NCI-H1436 (cell line): ENCODE data around the gene CEACAM1.
"Not testable (repeated sequence)": the region's sequence is repeated elsewhere in the genome, so short reads cannot be mapped to it uniquely, and the experiment has no call there.

Experiments
- DNase-seq: peaks from one replicate; lab custom pipeline; 2025; lab: John Stamatoyannopoulos, UW

CEACAM1 gene

GRCh38 chr19:42528354-42529247 is at the start of gene CEACAM1:
Gene CEACAM1 (minus strand): TSS chr19:42528481. CDS start chr19:42528374, 107 bp downstream.
- DNase-seq, result peak; percentile 31

- no peak for DNase-seq
These were observed 48.7 kb upstream of the CEACAM1 start for GRCh38 chr19:42577016-42577415.

- no peak for DNase-seq
These were observed 48.0 kb upstream of the CEACAM1 start for GRCh38 chr19:42576241-42576640.

GRCh38 chr19:42573642-42574041 is 45.4 kb upstream of the CEACAM1 start:
- DNase-seq, result no peak

GRCh38 chr19:42571116-42571515 is 42.8 kb upstream of the CEACAM1 start:
- DNase-seq, result no peak

- DNase-seq, result no peak
These were observed 40.9 kb upstream of the CEACAM1 start for GRCh38 chr19:42569193-42569592.

GRCh38 chr19:42568006-42568405 is 39.7 kb upstream of the CEACAM1 start:
- DNase-seq, result no peak

GRCh38 chr19:42567567-42567966 is 39.3 kb upstream of the CEACAM1 start:
- DNase-seq, result no peak

- DNase-seq, result peak; percentile 35
These were observed 35.3 kb upstream of the CEACAM1 start for GRCh38 chr19:42563352-42564210.

GRCh38 chr19:42561512-42561911 is 33.2 kb upstream of the CEACAM1 start:
- no peak for DNase-seq

GRCh38 chr19:42560731-42561130 is 32.5 kb upstream of the CEACAM1 start:
- no peak for DNase-seq

GRCh38 chr19:42558450-42559150 is 30.3 kb upstream of the CEACAM1 start:
- no peak for DNase-seq

GRCh38 chr19:42557386-42557871 is 29.1 kb upstream of the CEACAM1 start:
- not testable (repeated sequence) for DNase-seq

- DNase-seq, result no peak
These were observed 27.5 kb upstream of the CEACAM1 start for GRCh38 chr19:42555801-42556200.

- no peak for DNase-seq
These were observed 27.0 kb upstream of the CEACAM1 start for GRCh38 chr19:42555317-42555716.

GRCh38 chr19:42554046-42554575 is 25.8 kb upstream of the CEACAM1 start:
- no peak for DNase-seq

- no peak for DNase-seq
These were observed 25.2 kb upstream of the CEACAM1 start for GRCh38 chr19:42553292-42554045.

GRCh38 chr19:42552086-42553065 is 24.1 kb upstream of the CEACAM1 start:
- DNase-seq, result no peak

GRCh38 chr19:42550521-42550920 is 22.2 kb upstream of the CEACAM1 start:
- DNase-seq, result not testable (repeated sequence)

- not testable (repeated sequence) for DNase-seq
These were observed 20.8 kb upstream of the CEACAM1 start for GRCh38 chr19:42549067-42549466.
